22Rv1 (cell line): ENCODE measurements around the gene ACAP2.

Experiments
- CTCF ChIP-seq: fragments of 450-650 bp; IDR thresholded peaks from 2 replicates; pipeline ENCODE4 v1.5.1; 2017; ENCODE audit warnings: mild to moderate bottlenecking
- ZFX ChIP-seq: fragments of 450-650 bp; IDR thresholded peaks from 2 replicates; pipeline ENCODE4 v1.6.1; 2017; ENCODE audit warnings: antibody characterized with exemption, borderline replicate concordance

- no peak for TF ChIP-seq CTCF
- TF ChIP-seq ZFX, result no peak
Observed at GRCh38 chr3:195356151-195357086, 86.4 kb downstream of the ACAP2 start.
